Loucy (cell line): ENCODE data around the gene TNNC2.

Experiments used
- EZH2phosphoT487 ChIP-seq: fragments of 200-600 bp; IDR thresholded peaks from 2 replicates; pipeline ENCODE4 v1.6.1; 2018; ENCODE audit warnings: antibody characterized with exemption, mild to moderate bottlenecking, moderate library complexity, borderline replicate concordance
- TF ChIP-seq, protein P1 (sequence below): fragments of 200-600 bp; sonication (generic); conservative IDR thresholded peaks from 2 replicates; pipeline ENCODE4 v1.5.1; 2014; ENCODE audit warnings: mild to moderate bottlenecking, antibody characterized with exemption, low read length

DNA sequence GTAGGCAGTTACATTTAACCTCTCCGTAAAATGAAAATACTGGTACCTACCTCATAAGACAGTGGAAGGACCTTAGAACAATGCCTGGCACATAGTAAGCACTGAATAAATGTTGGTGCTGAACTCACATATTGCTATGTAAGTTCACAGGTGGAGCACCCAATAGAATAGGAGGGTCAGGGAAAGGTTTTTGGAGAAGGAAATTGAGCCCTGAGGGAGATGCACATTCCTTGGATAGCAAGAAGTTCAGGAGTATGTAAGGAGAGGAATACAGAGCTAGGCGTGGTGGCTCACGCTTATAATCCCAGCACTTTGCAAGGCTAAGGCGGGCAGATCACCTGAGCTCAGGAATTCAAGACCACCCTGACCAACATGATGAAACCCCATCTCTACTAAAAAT is 7.6 kb downstream of the TNNC2 start:
- TF ChIP-seq, protein P1, sequence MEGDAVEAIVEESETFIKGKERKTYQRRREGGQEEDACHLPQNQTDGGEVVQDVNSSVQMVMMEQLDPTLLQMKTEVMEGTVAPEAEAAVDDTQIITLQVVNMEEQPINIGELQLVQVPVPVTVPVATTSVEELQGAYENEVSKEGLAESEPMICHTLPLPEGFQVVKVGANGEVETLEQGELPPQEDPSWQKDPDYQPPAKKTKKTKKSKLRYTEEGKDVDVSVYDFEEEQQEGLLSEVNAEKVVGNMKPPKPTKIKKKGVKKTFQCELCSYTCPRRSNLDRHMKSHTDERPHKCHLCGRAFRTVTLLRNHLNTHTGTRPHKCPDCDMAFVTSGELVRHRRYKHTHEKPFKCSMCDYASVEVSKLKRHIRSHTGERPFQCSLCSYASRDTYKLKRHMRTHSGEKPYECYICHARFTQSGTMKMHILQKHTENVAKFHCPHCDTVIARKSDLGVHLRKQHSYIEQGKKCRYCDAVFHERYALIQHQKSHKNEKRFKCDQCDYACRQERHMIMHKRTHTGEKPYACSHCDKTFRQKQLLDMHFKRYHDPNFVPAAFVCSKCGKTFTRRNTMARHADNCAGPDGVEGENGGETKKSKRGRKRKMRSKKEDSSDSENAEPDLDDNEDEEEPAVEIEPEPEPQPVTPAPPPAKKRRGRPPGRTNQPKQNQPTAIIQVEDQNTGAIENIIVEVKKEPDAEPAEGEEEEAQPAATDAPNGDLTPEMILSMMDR = no peak
- TF ChIP-seq EZH2phosphoT487 = no peak
